CD14-positive monocyte (primary cell): ENCODE measurements around the gene CXCR6. TPM values are rescaled to one million over a fixed set of nuclear protein-coding genes. Genes with fewer than 3 reads are reported as not detected.

Experiments used
- DNase-seq, 3 donors: peaks; one replicate each; pipeline ENCODE4 v3.0.0-alpha.2; 2011 to 2022
- H2AFZ ChIP-seq: 2 replicates; pipeline ENCODE4 v1.6.0; 2012; ENCODE audit warnings: mild to moderate bottlenecking, low read depth, low read length, inconsistent platforms; ENCODE audit not compliant: insufficient read depth, poor library complexity, severe bottlenecking
- H3K27ac ChIP-seq, 2 donors: 1 replicate in 1 of 2; 2 replicates in 1 of 2; pipeline ENCODE4 v1.5.1; 2012 to 2013; ENCODE audit warnings: low read length in 2 of 2, control low read depth in 1 of 2, inconsistent platforms in 1 of 2, low read depth in 1 of 2, mild to moderate bottlenecking in 1 of 2
- H3K27me3 ChIP-seq, 2 donors: one replicate each; pipeline versions ENCODE4 v1.6.0 to v1.6.1; 2011 to 2013; ENCODE audit warnings: low read length in 2 of 2; ENCODE audit not compliant: control insufficient read depth in 2 of 2, insufficient read depth in 2 of 2
- H3K36me3 ChIP-seq, 2 donors: replicated peaks in 1 of 2; 1 replicate in 1 of 2; 2 replicates in 1 of 2; pipeline versions ENCODE4 v1.5.1 to v1.6.1; 2012 to 2013; ENCODE audit warnings: low read length in 2 of 2, control low read depth in 1 of 2, inconsistent platforms in 1 of 2, mild to moderate bottlenecking in 1 of 2; ENCODE audit not compliant: insufficient read depth in 2 of 2, control insufficient read depth in 1 of 2
- H3K4me1 ChIP-seq, 2 donors: 1 replicate in 1 of 2; 2 replicates in 1 of 2; pipeline versions ENCODE4 v1.5.1 to v1.6.1; 2012 to 2013; ENCODE audit warnings: low read length in 2 of 2, control low read depth in 1 of 2, inconsistent platforms in 1 of 2, mild to moderate bottlenecking in 1 of 2, moderate library complexity in 1 of 2; ENCODE audit not compliant: insufficient read depth in 2 of 2, control insufficient read depth in 1 of 2
- H3K4me2 ChIP-seq: replicated peaks from 2 replicates; pipeline ENCODE3; 2012; ENCODE audit warnings: low read length, moderate library complexity, mild to moderate bottlenecking; ENCODE audit not compliant: poor library complexity, severe bottlenecking; ENCODE audit errors: extremely low read depth
- H3K4me3 ChIP-seq, 3 experiments: fragments of 200-600 bp in 1 of 3; sonication (generic) in 1 of 3; replicated peaks in 1 of 3; 1 replicate in 2 of 3; 2 replicates in 1 of 3; pipeline ENCODE4 v1.5.1; 2011 to 2013; ENCODE audit warnings: low read length in 3 of 3, mild to moderate bottlenecking in 3 of 3, control low read depth in 2 of 3, low read depth in 2 of 3, inconsistent platforms in 1 of 3, moderate library complexity in 1 of 3
- H3K79me2 ChIP-seq: 2 replicates; pipeline ENCODE4 v1.6.0; 2012; ENCODE audit warnings: mild to moderate bottlenecking, control low read depth, inconsistent platforms, low read length, moderate library complexity; ENCODE audit not compliant: insufficient read depth
- H3K9ac ChIP-seq: 2 replicates; pipeline ENCODE4 v1.6.0; 2017; ENCODE audit warnings: low read length, mild to moderate bottlenecking; ENCODE audit not compliant: insufficient read depth, poor library complexity, severe bottlenecking
- H3K9me3 ChIP-seq, 2 donors: replicated peaks in 1 of 2; 1 replicate in 1 of 2; 2 replicates in 1 of 2; pipeline versions ENCODE4 v1.5.1 to v1.6.1; 2012 to 2013; ENCODE audit warnings: low read length in 2 of 2, control low read depth in 1 of 2; ENCODE audit not compliant: control insufficient read depth in 1 of 2, insufficient read depth in 1 of 2
- H4K20me1 ChIP-seq: 2 replicates; pipeline ENCODE4 v1.6.0; 2012; ENCODE audit warnings: mild to moderate bottlenecking, low read length, control low read depth, moderate library complexity; ENCODE audit not compliant: insufficient read depth
- H3K27ac Mint-ChIP-seq, 7 donors: one replicate each; pipeline ENCODE4 v1.8.0; 2020; ENCODE audit warnings: mild to moderate bottlenecking in 7 of 7, mixed read lengths in 7 of 7, moderate library complexity in 6 of 7, inconsistent platforms in 2 of 7
- H3K27me3 Mint-ChIP-seq, 3 donors: one replicate each; pipeline ENCODE4 v1.8.0; 2021 to 2022; ENCODE audit warnings: low read depth in 3 of 3, mild to moderate bottlenecking in 3 of 3, mixed read lengths in 3 of 3, moderate library complexity in 3 of 3, inconsistent platforms in 1 of 3
- H3K36me3 Mint-ChIP-seq, 2 donors: one replicate each; pipeline ENCODE4 v1.8.0; 2020; ENCODE audit warnings: mixed read lengths in 2 of 2, inconsistent platforms in 1 of 2, mild to moderate bottlenecking in 1 of 2
- H3K4me1 Mint-ChIP-seq: one replicate; pipeline ENCODE4 v1.8.0; 2020; ENCODE audit warnings: mild to moderate bottlenecking, mixed read lengths
- H3K4me3 Mint-ChIP-seq, 2 donors: one replicate each; pipeline ENCODE4 v1.8.0; 2020; ENCODE audit warnings: mild to moderate bottlenecking in 2 of 2, mixed read lengths in 2 of 2, moderate library complexity in 1 of 2
- H3K9me3 Mint-ChIP-seq, 7 donors: one replicate each; pipeline ENCODE4 v1.8.0; 2020 to 2022; ENCODE audit warnings: mixed read lengths in 7 of 7, mild to moderate bottlenecking in 6 of 7, moderate library complexity in 6 of 7, inconsistent platforms in 2 of 7
- CTCF ChIP-seq: fragments of 200-600 bp; IDR thresholded peaks from one replicate; pipeline ENCODE4 v1.8.0; 2022; ENCODE audit warnings: antibody characterized with exemption, mild to moderate bottlenecking
- WGBS: methylation state at CpG from one replicate; pipeline ENCODE4 v1.1.5; 2013; ENCODE audit warnings: missing lambda C conversion rate; ENCODE audit not compliant: insufficient coverage; 5-methylcytosine and 5-hydroxymethylcytosine counted together
- intact Hi-C, 2 donors: fragments of 100-400 bp; cut with micrococcal nuclease; formaldehyde crosslinking; loops; one replicate each; pipeline versions ENCODE4 v1.15.0 to v1.15.1; 2023
- polyA plus RNA-seq, 3 donors: library from polyadenylated mRNA; depleted of rRNA in 1 of 3; unstranded in 2 of 3; stranded (reverse) in 1 of 3; fragments of 300-500 nt in 2 of 3; fragments of >200 nt in 1 of 3; fragmentation: Illumina TruSeq in 2 of 3; gene quantifications; 1 replicate in 2 of 3; 2 replicates in 1 of 3; pipeline ENCODE4 v1.2.3, GENCODE V29; 2012 to 2021

CXCR6 gene
- polyA plus RNA-seq, 3 donors = 0.10 TPM; not detected in 2

GRCh38 chr3:45938043-45938435 lies 5.2 kb upstream of the CXCR6 start:
- no peaks in the 10 kb centered on the region for H3K79me2 ChIP-seq
- no peak for DNase-seq
- Mint-ChIP-seq H3K4me1 (peaks cover 7% of the 10 kb centered on the region), H3K27ac (no peak overlapping the region), H3K4me3 (no peak overlapping the region), H3K27me3 (no peaks in the 10 kb centered on the region), H3K36me3 (peaks cover 68 to 73% of the 10 kb centered on the region in 2 donors), H3K9me3 (no peaks in the 10 kb centered on the region)
- no peak overlapping the region for H2AFZ ChIP-seq
- no peaks in the 10 kb centered on the region for H3K9me3 ChIP-seq
- no peak overlapping the region for H3K9ac ChIP-seq
- H3K4me1 ChIP-seq = peaks cover under 1 to 2% of the 10 kb centered on the region in 2 donors
- TF ChIP-seq CTCF = no peak
- no peak overlapping the region for H3K27ac ChIP-seq
- H3K4me3 ChIP-seq = no peak overlapping the region
- no peak overlapping the region for H3K4me2 ChIP-seq
- H4K20me1 ChIP-seq = peaks cover 3% of the 10 kb centered on the region
- WGBS = no CpG with 5 or more reads among the region's 4 CpGs
- intact Hi-C loops = loop anchor here (2.0 to 10.0 kb wide), 5 partner anchors 139 to 507 kb away; no protein-coding TSS in a partner anchor
- no peaks in the 10 kb centered on the region for H3K27me3 ChIP-seq
- H3K36me3 ChIP-seq = peaks cover 39 to 69% of the 10 kb centered on the region in 2 donors

GRCh38 chr3:45938864-45939263 lies 4.4 kb upstream of the CXCR6 start:
- H3K9me3 Mint-ChIP-seq = no peaks in the 10 kb centered on the region
- H3K4me2 ChIP-seq = no peak overlapping the region
- no peak overlapping the region for H3K27ac ChIP-seq
- H3K4me3 Mint-ChIP-seq = no peak overlapping the region
- H3K79me2 ChIP-seq = no peaks in the 10 kb centered on the region
- peaks cover 67 to 71% of the 10 kb centered on the region in 2 donors for H3K36me3 Mint-ChIP-seq
- H3K9me3 ChIP-seq = no peaks in the 10 kb centered on the region
- peaks cover 4% of the 10 kb centered on the region for H3K4me1 Mint-ChIP-seq
- no peak overlapping the region for H3K4me3 ChIP-seq
- H3K27ac Mint-ChIP-seq = no peak overlapping the region
- intact Hi-C loops = loop anchor here (2.0 to 10.0 kb wide), 5 partner anchors 138 to 506 kb away; no protein-coding TSS in a partner anchor
- H3K36me3 ChIP-seq = peaks cover 38 to 69% of the 10 kb centered on the region in 2 donors
- peak; percentile 77 to 85 (median 85) for DNase-seq
- H3K4me1 ChIP-seq = peaks cover 0 to 2% of the 10 kb centered on the region in 2 donors
- no peaks in the 10 kb centered on the region for H3K27me3 Mint-ChIP-seq
- TF ChIP-seq CTCF = peak; percentile 88
- H3K9ac ChIP-seq = no peak overlapping the region
- H4K20me1 ChIP-seq = peaks cover 3% of the 10 kb centered on the region
- H3K27me3 ChIP-seq = no peaks in the 10 kb centered on the region
- no peak overlapping the region for H2AFZ ChIP-seq
- 0% methylated on average over 2 of the region's 4 CpGs for WGBS
